DOHH2 (cell line): Measurements from ENCODE around the gene UNC5C.

Experiments
- H3F3A ChIP-seq: fragments of 200-600 bp; sonication (generic), shearing (Covaris generic); 2 replicates; pipeline ENCODE4 v1.6.0; 2016; ENCODE audit warnings: antibody characterized with exemption, mild to moderate bottlenecking; ENCODE audit not compliant: control insufficient read depth, insufficient read depth
- H3K27ac ChIP-seq: fragments of 200-600 bp; sonication (generic); 2 replicates; pipeline ENCODE4 v1.5.1; 2014; ENCODE audit warnings: low read depth, mild to moderate bottlenecking, low read length, moderate library complexity
- H3K27me3 ChIP-seq: fragments of 200-600 bp; sonication (generic); 2 replicates; pipeline ENCODE4 v1.6.1; 2014; ENCODE audit warnings: mild to moderate bottlenecking, low read length, mixed read lengths; ENCODE audit not compliant: control insufficient read depth
- H3K36me3 ChIP-seq: fragments of 200-600 bp; sonication (generic); 2 replicates; pipeline ENCODE4 v1.6.1; 2014; ENCODE audit warnings: mild to moderate bottlenecking, low read length, moderate library complexity, mixed read lengths; ENCODE audit not compliant: control insufficient read depth
- H3K4me1 ChIP-seq: fragments of 200-600 bp; sonication (generic); 2 replicates; pipeline ENCODE4 v1.6.1; 2014; ENCODE audit warnings: mild to moderate bottlenecking, low read length, mixed read lengths; ENCODE audit not compliant: control insufficient read depth
- H3K4me2 ChIP-seq: fragments of 200-600 bp; sonication (generic); 2 replicates; pipeline ENCODE4 v1.6.0; 2014; ENCODE audit warnings: mild to moderate bottlenecking, low read length, moderate library complexity
- H3K4me3 ChIP-seq: fragments of 200-600 bp; sonication (generic); 2 replicates; pipeline ENCODE4 v1.5.1; 2014; ENCODE audit warnings: mild to moderate bottlenecking, low read length, mixed read lengths
- H3K79me2 ChIP-seq: fragments of 200-600 bp; sonication (generic); 2 replicates; pipeline ENCODE4 v1.6.1; 2014; ENCODE audit warnings: mild to moderate bottlenecking, low read length, mixed read lengths; ENCODE audit not compliant: control insufficient read depth
- H3K9me2 ChIP-seq: fragments of 200-600 bp; sonication (generic); replicated peaks from 2 replicates; pipeline ENCODE4 v1.6.1; 2014; ENCODE audit warnings: mild to moderate bottlenecking, low read length, mixed read lengths; ENCODE audit not compliant: control insufficient read depth
- H3K9me3 ChIP-seq: fragments of 200-600 bp; sonication (generic); 2 replicates; pipeline ENCODE4 v1.6.1; 2014; ENCODE audit warnings: antibody characterized with exemption, low read length, mixed read lengths; ENCODE audit not compliant: control insufficient read depth, insufficient read depth
- H4K20me1 ChIP-seq: fragments of 200-600 bp; sonication (generic); 2 replicates; pipeline ENCODE4 v1.6.0; 2014; ENCODE audit warnings: low read depth, mild to moderate bottlenecking, antibody characterized with exemption, low read length, moderate library complexity; ENCODE audit not compliant: control insufficient read depth, insufficient read depth
- EZH2phosphoT487 ChIP-seq: fragments of 200-600 bp; sonication (generic); IDR thresholded peaks from 2 replicates; pipeline ENCODE4 v1.6.1; 2017; ENCODE audit warnings: borderline replicate concordance, mild to moderate bottlenecking, antibody characterized with exemption, low read length, moderate library complexity, mixed read lengths
- TF ChIP-seq, protein P1 (sequence below): fragments of 200-600 bp; sonication (generic); IDR thresholded peaks from one replicate; pipeline ENCODE4 v1.5.1; 2014; ENCODE audit warnings: antibody characterized with exemption, mild to moderate bottlenecking, low read depth, low read length; ENCODE audit not compliant: poor library complexity, severe bottlenecking

The UNC5C gene

DNA sequence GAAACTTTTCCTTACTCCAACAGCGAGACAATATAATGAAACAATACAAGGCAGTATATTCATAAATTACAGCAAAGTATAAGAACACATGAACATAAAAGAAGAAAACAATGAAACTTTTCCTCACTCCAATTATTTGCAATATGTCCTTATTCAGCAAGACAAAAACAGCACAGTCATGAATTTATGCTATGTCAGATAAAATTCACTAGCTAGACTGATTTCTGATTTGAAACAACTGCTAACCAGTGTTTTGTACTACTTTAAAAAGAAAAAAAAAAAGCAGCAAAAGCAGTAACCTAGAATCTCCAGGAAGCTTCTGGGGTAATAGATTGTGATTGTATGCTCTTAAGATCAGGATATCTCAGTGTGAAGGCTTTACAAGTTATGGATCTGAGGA lies 45.2 kb upstream of the UNC5C start:
- Histone ChIP-seq H3K27me3 (no peaks in the 10 kb centered on the region), H3K9me2 (no peaks in the 10 kb centered on the region), H3K4me1 (no peaks in the 10 kb centered on the region), H3K36me3 (no peaks in the 10 kb centered on the region), H3K4me3 (no peak overlapping the region), H3K4me2 (no peak overlapping the region), H3K27ac (no peak overlapping the region), H4K20me1 (no peaks in the 10 kb centered on the region), H3K79me2 (no peaks in the 10 kb centered on the region), H3K9me3 (no peaks in the 10 kb centered on the region), H3F3A (no peaks in the 10 kb centered on the region)
- no peak for TF ChIP-seq EZH2phosphoT487
- TF ChIP-seq, protein P1, sequence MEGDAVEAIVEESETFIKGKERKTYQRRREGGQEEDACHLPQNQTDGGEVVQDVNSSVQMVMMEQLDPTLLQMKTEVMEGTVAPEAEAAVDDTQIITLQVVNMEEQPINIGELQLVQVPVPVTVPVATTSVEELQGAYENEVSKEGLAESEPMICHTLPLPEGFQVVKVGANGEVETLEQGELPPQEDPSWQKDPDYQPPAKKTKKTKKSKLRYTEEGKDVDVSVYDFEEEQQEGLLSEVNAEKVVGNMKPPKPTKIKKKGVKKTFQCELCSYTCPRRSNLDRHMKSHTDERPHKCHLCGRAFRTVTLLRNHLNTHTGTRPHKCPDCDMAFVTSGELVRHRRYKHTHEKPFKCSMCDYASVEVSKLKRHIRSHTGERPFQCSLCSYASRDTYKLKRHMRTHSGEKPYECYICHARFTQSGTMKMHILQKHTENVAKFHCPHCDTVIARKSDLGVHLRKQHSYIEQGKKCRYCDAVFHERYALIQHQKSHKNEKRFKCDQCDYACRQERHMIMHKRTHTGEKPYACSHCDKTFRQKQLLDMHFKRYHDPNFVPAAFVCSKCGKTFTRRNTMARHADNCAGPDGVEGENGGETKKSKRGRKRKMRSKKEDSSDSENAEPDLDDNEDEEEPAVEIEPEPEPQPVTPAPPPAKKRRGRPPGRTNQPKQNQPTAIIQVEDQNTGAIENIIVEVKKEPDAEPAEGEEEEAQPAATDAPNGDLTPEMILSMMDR: no peak

DNA sequence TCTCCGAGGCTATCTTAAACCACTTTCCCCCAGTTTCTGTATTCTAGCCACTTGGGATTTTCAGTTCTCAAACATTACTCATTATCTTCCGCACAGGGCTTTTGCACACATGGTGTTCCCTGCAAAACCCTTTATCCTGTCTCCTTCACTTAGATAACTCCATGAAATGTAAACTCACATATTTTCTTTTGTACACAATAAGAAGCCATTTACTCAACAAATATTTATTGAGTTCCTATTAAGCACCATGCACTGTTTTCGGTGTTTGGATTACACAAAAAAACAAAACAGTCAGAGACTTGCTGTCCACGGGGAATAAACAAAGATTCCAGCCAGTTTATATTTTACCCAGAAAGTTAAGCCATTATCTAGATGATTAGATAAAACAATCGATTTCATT lies 42.5 kb upstream of the UNC5C start:
- H3F3A ChIP-seq: no peaks in the 10 kb centered on the region
- no peak overlapping the region for H3K4me2 ChIP-seq
- H3K4me1 ChIP-seq: no peaks in the 10 kb centered on the region
- H3K27ac ChIP-seq: no peak overlapping the region
- no peaks in the 10 kb centered on the region for H4K20me1 ChIP-seq
- no peaks in the 10 kb centered on the region for H3K36me3 ChIP-seq
- TF ChIP-seq EZH2phosphoT487: no peak
- TF ChIP-seq, protein P1: no peak
- H3K9me2 ChIP-seq: no peaks in the 10 kb centered on the region
- no peaks in the 10 kb centered on the region for H3K9me3 ChIP-seq
- H3K27me3 ChIP-seq: no peaks in the 10 kb centered on the region
- H3K79me2 ChIP-seq: no peaks in the 10 kb centered on the region
- H3K4me3 ChIP-seq: no peak overlapping the region

DNA sequence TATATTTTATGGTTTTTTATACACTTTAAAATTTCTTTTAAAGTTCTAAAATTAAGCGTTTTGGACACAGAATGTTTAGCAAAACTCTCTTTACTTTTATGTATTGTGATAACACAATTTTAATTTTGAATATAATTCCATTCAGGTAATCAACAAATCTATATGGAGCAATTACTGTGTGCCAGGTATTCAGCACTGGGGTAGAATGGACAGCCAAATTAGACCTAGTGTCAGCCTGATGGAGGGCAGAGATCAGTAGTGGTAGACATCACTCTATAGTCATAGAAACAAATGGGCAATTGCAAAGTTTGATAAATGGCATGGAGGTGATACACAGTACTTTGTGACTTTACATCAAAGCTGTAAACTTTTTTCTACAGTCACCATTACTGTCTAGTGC lies 41.8 kb upstream of the UNC5C start:
- Histone ChIP-seq H3K4me2 (no peak overlapping the region), H3K9me3 (no peaks in the 10 kb centered on the region), H3K27me3 (no peaks in the 10 kb centered on the region), H3K4me3 (no peak overlapping the region), H3K79me2 (no peaks in the 10 kb centered on the region), H4K20me1 (no peaks in the 10 kb centered on the region), H3K4me1 (no peaks in the 10 kb centered on the region), H3F3A (no peaks in the 10 kb centered on the region), H3K27ac (no peak overlapping the region), H3K36me3 (no peaks in the 10 kb centered on the region), H3K9me2 (no peaks in the 10 kb centered on the region)
- no peak for TF ChIP-seq EZH2phosphoT487
- TF ChIP-seq, protein P1: no peak
